PC-3 (cell line): ENCODE results near the gene LCN6.

Experiments used
- CTCF ChIP-seq: fragments of 300-600 bp; sonication (generic); conservative IDR thresholded peaks from 2 replicates; pipeline ENCODE4 v1.5.1; 2017; ENCODE audit warnings: antibody characterized with exemption, low read depth, mild to moderate bottlenecking, low read length
- EZH2phosphoT487 ChIP-seq: fragments of 300-600 bp; sonication (generic); IDR thresholded peaks from 2 replicates; pipeline ENCODE4 v1.6.1; 2018; ENCODE audit warnings: mild to moderate bottlenecking, antibody characterized with exemption, low read length, borderline replicate concordance

- no peak for TF ChIP-seq CTCF
- TF ChIP-seq EZH2phosphoT487, result no peak
Observed at GRCh38 chr9:136784997-136785361, 36.7 kb upstream of the LCN6 start.
